CD14-positive monocyte (primary cell): ENCODE results near the gene FBP2. TPM values are rescaled to one million over a fixed set of nuclear protein-coding genes. Genes with fewer than 3 reads are reported as not detected.

Source experiments
- DNase-seq, 3 donors: peaks; one replicate each; pipeline ENCODE4 v3.0.0-alpha.2; 2011 to 2022
- H2AFZ ChIP-seq: 2 replicates; pipeline ENCODE4 v1.6.0; 2012; ENCODE audit warnings: mild to moderate bottlenecking, low read depth, low read length, inconsistent platforms; ENCODE audit not compliant: insufficient read depth, poor library complexity, severe bottlenecking
- H3K27ac ChIP-seq, 2 donors: 1 replicate in 1 of 2; 2 replicates in 1 of 2; pipeline ENCODE4 v1.5.1; 2012 to 2013; ENCODE audit warnings: low read length in 2 of 2, control low read depth in 1 of 2, inconsistent platforms in 1 of 2, low read depth in 1 of 2, mild to moderate bottlenecking in 1 of 2
- H3K27me3 ChIP-seq, 2 donors: one replicate each; pipeline versions ENCODE4 v1.6.0 to v1.6.1; 2011 to 2013; ENCODE audit warnings: low read length in 2 of 2; ENCODE audit not compliant: control insufficient read depth in 2 of 2, insufficient read depth in 2 of 2
- H3K36me3 ChIP-seq, 2 donors: replicated peaks in 1 of 2; 1 replicate in 1 of 2; 2 replicates in 1 of 2; pipeline versions ENCODE4 v1.5.1 to v1.6.1; 2012 to 2013; ENCODE audit warnings: low read length in 2 of 2, control low read depth in 1 of 2, inconsistent platforms in 1 of 2, mild to moderate bottlenecking in 1 of 2; ENCODE audit not compliant: insufficient read depth in 2 of 2, control insufficient read depth in 1 of 2
- H3K4me1 ChIP-seq, 2 donors: 1 replicate in 1 of 2; 2 replicates in 1 of 2; pipeline versions ENCODE4 v1.5.1 to v1.6.1; 2012 to 2013; ENCODE audit warnings: low read length in 2 of 2, control low read depth in 1 of 2, inconsistent platforms in 1 of 2, mild to moderate bottlenecking in 1 of 2, moderate library complexity in 1 of 2; ENCODE audit not compliant: insufficient read depth in 2 of 2, control insufficient read depth in 1 of 2
- H3K4me2 ChIP-seq: replicated peaks from 2 replicates; pipeline ENCODE3; 2012; ENCODE audit warnings: low read length, moderate library complexity, mild to moderate bottlenecking; ENCODE audit not compliant: poor library complexity, severe bottlenecking; ENCODE audit errors: extremely low read depth
- H3K4me3 ChIP-seq, 3 experiments: fragments of 200-600 bp in 1 of 3; sonication (generic) in 1 of 3; replicated peaks in 1 of 3; 1 replicate in 2 of 3; 2 replicates in 1 of 3; pipeline ENCODE4 v1.5.1; 2011 to 2013; ENCODE audit warnings: low read length in 3 of 3, mild to moderate bottlenecking in 3 of 3, control low read depth in 2 of 3, low read depth in 2 of 3, inconsistent platforms in 1 of 3, moderate library complexity in 1 of 3
- H3K79me2 ChIP-seq: 2 replicates; pipeline ENCODE4 v1.6.0; 2012; ENCODE audit warnings: mild to moderate bottlenecking, control low read depth, inconsistent platforms, low read length, moderate library complexity; ENCODE audit not compliant: insufficient read depth
- H3K9ac ChIP-seq: 2 replicates; pipeline ENCODE4 v1.6.0; 2017; ENCODE audit warnings: low read length, mild to moderate bottlenecking; ENCODE audit not compliant: insufficient read depth, poor library complexity, severe bottlenecking
- H3K9me3 ChIP-seq, 2 donors: replicated peaks in 1 of 2; 1 replicate in 1 of 2; 2 replicates in 1 of 2; pipeline versions ENCODE4 v1.5.1 to v1.6.1; 2012 to 2013; ENCODE audit warnings: low read length in 2 of 2, control low read depth in 1 of 2; ENCODE audit not compliant: control insufficient read depth in 1 of 2, insufficient read depth in 1 of 2
- H4K20me1 ChIP-seq: 2 replicates; pipeline ENCODE4 v1.6.0; 2012; ENCODE audit warnings: mild to moderate bottlenecking, low read length, control low read depth, moderate library complexity; ENCODE audit not compliant: insufficient read depth
- H3K27ac Mint-ChIP-seq, 7 donors: one replicate each; pipeline ENCODE4 v1.8.0; 2020; ENCODE audit warnings: mild to moderate bottlenecking in 7 of 7, mixed read lengths in 7 of 7, moderate library complexity in 6 of 7, inconsistent platforms in 2 of 7
- H3K27me3 Mint-ChIP-seq, 3 donors: one replicate each; pipeline ENCODE4 v1.8.0; 2021 to 2022; ENCODE audit warnings: low read depth in 3 of 3, mild to moderate bottlenecking in 3 of 3, mixed read lengths in 3 of 3, moderate library complexity in 3 of 3, inconsistent platforms in 1 of 3
- H3K36me3 Mint-ChIP-seq, 2 donors: one replicate each; pipeline ENCODE4 v1.8.0; 2020; ENCODE audit warnings: mixed read lengths in 2 of 2, inconsistent platforms in 1 of 2, mild to moderate bottlenecking in 1 of 2
- H3K4me1 Mint-ChIP-seq: one replicate; pipeline ENCODE4 v1.8.0; 2020; ENCODE audit warnings: mild to moderate bottlenecking, mixed read lengths
- H3K4me3 Mint-ChIP-seq, 2 donors: one replicate each; pipeline ENCODE4 v1.8.0; 2020; ENCODE audit warnings: mild to moderate bottlenecking in 2 of 2, mixed read lengths in 2 of 2, moderate library complexity in 1 of 2
- H3K9me3 Mint-ChIP-seq, 7 donors: one replicate each; pipeline ENCODE4 v1.8.0; 2020 to 2022; ENCODE audit warnings: mixed read lengths in 7 of 7, mild to moderate bottlenecking in 6 of 7, moderate library complexity in 6 of 7, inconsistent platforms in 2 of 7
- CTCF ChIP-seq: fragments of 200-600 bp; IDR thresholded peaks from one replicate; pipeline ENCODE4 v1.8.0; 2022; ENCODE audit warnings: antibody characterized with exemption, mild to moderate bottlenecking
- WGBS: methylation state at CpG from one replicate; pipeline ENCODE4 v1.1.5; 2013; ENCODE audit warnings: missing lambda C conversion rate; ENCODE audit not compliant: insufficient coverage; 5-methylcytosine and 5-hydroxymethylcytosine counted together
- intact Hi-C, 2 donors: fragments of 100-400 bp; cut with micrococcal nuclease; formaldehyde crosslinking; loops; one replicate each; pipeline versions ENCODE4 v1.15.0 to v1.15.1; 2023
- polyA plus RNA-seq, 3 donors: library from polyadenylated mRNA; depleted of rRNA in 1 of 3; unstranded in 2 of 3; stranded (reverse) in 1 of 3; fragments of 300-500 nt in 2 of 3; fragments of >200 nt in 1 of 3; fragmentation: Illumina TruSeq in 2 of 3; gene quantifications; 1 replicate in 2 of 3; 2 replicates in 1 of 3; pipeline ENCODE4 v1.2.3, GENCODE V29; 2012 to 2021

Gene FBP2
- polyA plus RNA-seq, 3 donors: not detected

- WGBS: 88% methylated on average over 2 of the region's 4 CpGs
- H3K4me3 Mint-ChIP-seq: no peak overlapping the region
- H3K27ac Mint-ChIP-seq: no peak overlapping the region
- Histone ChIP-seq H3K79me2 (no peaks in the 10 kb centered on the region), H3K36me3 (no peaks in the 10 kb centered on the region), H3K4me1 (no peaks in the 10 kb centered on the region), H3K27me3 (peaks cover 0 to 2% of the 10 kb centered on the region in 2 donors), H4K20me1 (no peaks in the 10 kb centered on the region), H3K4me2 (no peak overlapping the region), H3K9me3 (no peaks in the 10 kb centered on the region), H2AFZ (no peak overlapping the region), H3K27ac (no peak overlapping the region), H3K4me3 (no peak overlapping the region), H3K9ac (no peak overlapping the region)
- intact Hi-C loops: no loop called here
- H3K9me3 Mint-ChIP-seq: no peaks in the 10 kb centered on the region
- DNase-seq: no peak
- no peaks in the 10 kb centered on the region for H3K36me3 Mint-ChIP-seq
- no peak for TF ChIP-seq CTCF
- peaks cover 7 to 14% (median 7%) of the 10 kb centered on the region in 3 donors for H3K27me3 Mint-ChIP-seq
- no peaks in the 10 kb centered on the region for H3K4me1 Mint-ChIP-seq
These were observed 54.7 kb downstream of the FBP2 start for GRCh38 chr9:94538908-94539307.

GRCh38 chr9:94534901-94535300, 58.7 kb downstream of the FBP2 start:
- no peak overlapping the region for H3K4me3 ChIP-seq
- peaks cover 0 to 2% of the 10 kb centered on the region in 2 donors for H3K27me3 ChIP-seq
- no peaks in the 10 kb centered on the region for H3K9me3 ChIP-seq
- Mint-ChIP-seq H3K4me3 (no peak overlapping the region), H3K27ac (no peak overlapping the region), H3K27me3 (peaks cover 3 to 14% (median 6%) of the 10 kb centered on the region in 3 donors), H3K9me3 (no peaks in the 10 kb centered on the region), H3K36me3 (no peaks in the 10 kb centered on the region), H3K4me1 (no peaks in the 10 kb centered on the region)
- TF ChIP-seq CTCF: no peak
- H3K4me1 ChIP-seq: no peaks in the 10 kb centered on the region
- H3K36me3 ChIP-seq: no peaks in the 10 kb centered on the region
- no peaks in the 10 kb centered on the region for H4K20me1 ChIP-seq
- no peaks in the 10 kb centered on the region for H3K79me2 ChIP-seq
- H3K9ac ChIP-seq: no peak overlapping the region
- no peak for DNase-seq
- H2AFZ ChIP-seq: no peak overlapping the region
- H3K27ac ChIP-seq: no peak overlapping the region
- WGBS: no CpG with 5 or more reads among the region's 4 CpGs
- H3K4me2 ChIP-seq: no peak overlapping the region
- intact Hi-C loops: no loop called here
